HL-60/S4 treated with retinoic acid at 250 ng/mL for 4 days and 3 days (cell line): Measurements from ENCODE around the gene RCE1.

Experiments
- in situ Hi-C: fragments of 300-500 bp; cut with MboI; formaldehyde crosslinking; loops from 2 replicates; pipeline ENCODE4 v1.7.0; 2022; ENCODE audit warnings: low sequenced_read_pairs

The RCE1 gene

DNA sequence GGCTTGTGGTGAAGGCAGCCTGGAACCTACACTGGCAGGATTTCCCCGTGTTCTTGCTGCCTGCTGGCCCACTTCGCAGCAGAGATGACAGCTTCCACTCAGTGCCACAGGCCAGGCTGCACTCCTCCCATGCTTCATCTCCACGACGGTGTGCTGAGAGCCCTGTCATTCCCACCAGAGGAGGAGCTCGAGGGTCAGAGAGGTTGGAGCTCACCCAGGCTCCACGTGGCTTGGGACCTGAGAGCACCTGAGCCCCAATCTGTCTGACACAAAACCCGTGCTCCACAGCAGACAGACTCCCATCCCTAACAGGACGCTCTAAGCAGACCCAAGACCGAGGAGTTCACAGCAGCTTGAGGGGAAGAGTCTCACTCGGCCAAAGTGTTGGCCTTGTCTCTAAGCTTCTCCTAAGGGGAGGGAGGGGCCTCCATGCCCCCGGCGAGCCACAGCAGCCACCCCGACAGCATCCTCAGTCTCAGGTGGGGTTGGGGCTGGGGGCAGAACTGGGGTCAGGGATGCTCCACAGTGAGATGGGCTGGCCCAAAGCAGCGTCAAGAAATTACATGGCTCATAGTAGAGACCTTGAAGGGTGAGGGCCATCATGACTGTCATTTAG is 24.3 kb downstream of the RCE1 start:
- in situ Hi-C loops = no loop called here

DNA sequence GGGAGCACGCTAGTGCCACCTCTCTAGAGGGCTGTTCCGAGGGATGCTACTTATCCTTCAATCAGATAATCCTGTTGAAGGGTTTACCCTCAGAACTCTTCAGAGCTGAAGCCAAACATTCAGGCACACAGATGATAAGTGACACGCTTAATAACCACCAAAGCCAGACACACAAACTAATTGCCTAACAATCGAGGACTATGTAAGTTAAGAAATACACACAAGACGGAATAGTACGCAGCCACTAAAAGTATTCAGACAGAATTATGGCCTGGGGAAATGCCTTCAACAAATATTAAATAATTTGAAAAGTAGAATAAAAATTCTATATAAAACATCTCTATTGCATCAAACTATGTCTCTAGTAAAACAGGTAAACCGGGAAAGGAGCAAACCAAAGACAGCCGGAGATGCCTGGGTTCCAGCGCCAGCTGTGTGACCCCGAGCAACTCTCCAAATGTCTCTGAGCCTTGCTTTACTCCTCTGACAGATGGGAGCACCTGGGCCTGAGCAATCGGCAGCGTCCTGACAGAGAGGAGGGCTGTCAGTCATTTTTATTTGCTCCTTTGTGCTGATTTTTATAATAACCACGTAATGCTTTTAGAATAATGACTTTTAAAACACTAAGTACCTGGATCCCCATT is 25.0 kb downstream of the RCE1 start:
- in situ Hi-C loops = no loop called here

DNA sequence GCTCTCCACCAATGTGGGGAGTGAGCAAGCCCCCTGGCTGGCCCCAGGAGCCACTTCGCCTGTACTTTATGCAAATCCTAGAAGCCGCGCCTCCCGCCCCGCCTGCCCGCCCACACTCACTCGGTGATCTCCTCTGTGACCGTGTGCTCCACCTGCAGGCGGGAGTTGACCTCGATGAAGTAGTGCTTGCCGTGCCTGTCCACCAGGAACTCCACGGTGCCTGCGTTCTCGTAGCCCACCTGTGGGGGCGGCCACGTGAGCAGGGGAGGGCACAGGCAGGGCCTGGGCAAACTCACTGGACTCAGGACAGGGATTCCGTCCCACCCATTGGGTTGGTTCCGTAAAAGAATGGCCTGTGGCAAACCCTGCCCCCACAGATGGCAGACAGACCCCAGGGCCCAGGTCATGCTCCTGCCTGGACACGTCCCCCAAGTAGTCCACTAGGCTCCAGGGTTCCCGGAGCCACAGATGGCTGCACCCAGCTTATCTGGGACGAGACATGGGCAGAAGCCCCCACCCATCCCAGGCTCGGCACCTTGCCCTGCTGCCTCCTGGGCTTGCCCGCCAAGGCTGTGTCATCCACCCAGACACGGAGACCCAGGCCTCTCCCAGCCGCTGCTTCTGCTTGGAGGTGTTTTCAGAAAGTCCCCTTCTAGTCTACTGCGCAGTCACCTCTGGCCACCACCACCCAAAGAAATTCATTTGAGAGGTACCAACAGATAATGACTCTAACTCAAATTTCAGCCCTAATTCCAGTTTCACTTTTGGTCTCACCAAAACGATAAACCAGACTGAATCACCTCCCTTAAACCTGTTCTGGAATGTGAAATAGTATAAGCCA is 25.7 kb downstream of the RCE1 start:
- in situ Hi-C loops = no loop called here

DNA sequence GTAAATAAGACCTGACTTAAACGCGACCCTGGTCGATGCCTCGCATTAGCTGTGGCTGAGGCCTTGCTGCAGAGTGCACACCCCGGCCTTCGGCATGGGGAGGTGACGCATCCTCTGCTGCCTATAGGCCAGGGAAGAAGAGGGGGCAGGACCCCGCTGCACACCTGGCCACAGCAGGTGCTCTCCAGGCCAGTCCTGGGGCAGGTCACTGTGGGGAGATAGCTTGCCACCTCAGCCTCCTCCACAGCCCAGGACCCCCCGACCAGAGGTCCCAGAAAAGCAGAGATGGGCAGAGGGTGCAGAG is 26.3 kb downstream of the RCE1 start:
- in situ Hi-C loops = no loop called here

DNA sequence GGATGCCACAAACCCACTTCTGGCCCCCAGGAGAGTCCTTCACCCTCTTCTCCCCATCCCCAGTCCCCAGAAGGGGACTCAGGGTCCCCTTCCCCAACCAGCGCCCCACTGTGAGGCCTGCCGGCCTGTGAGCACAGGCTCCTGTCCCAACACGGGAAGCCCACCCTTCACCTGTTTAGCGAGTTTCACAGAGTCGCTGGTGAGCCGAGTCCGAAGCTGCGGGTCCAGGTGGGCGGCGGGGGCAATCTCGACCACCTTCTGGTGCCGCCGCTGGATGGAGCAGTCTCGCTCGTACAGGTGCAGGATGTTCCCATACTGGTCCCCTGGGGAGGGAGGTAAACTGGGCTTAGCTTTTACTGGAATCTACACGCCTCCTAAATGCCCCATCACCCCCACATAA is 26.9 kb downstream of the RCE1 start:
- in situ Hi-C loops = no loop called here

DNA sequence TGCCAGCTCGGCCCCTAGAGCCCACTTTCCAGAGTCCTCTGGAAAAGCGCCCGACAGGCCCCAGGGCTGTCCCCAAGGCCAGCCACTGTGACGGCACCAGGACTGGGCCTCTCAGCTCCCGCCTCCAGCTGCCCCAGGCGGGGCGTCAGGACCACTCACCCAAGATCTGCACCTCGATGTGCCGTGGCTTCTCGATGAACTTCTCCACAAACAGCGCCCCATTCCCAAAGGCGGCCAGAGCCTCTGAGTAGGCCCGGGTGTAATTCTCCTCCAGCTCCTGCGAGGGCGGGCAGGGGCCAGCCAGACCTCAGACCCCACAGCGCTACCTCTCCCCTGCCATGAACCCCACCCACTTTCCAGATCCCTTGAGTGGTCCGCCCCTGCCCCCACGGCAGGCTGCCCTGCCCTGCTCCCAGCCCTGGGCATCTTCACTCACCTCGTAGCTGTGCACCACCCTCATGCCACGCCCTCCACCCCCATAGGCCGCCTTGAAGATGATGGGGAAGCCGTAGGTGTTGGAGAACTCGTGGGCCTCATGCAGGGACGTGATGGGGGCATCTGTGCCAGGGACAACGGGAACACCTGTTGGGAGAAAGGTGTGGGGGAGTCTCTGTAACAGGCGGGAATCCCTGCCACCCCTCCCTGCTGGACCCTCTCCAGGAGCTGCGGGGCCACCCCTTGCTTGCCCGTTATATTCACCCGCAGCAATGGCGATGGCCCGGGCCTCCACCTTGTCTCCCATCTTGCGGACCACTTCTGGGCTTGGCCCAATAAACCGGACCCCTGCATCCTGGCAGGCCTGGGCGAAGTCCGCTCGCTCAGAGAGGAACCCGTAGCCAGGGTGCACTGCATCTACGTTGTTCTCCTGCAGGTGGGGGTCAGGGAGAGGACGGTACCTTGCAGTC is 27.6 kb downstream of the RCE1 start:
- in situ Hi-C loops = no loop called here

DNA sequence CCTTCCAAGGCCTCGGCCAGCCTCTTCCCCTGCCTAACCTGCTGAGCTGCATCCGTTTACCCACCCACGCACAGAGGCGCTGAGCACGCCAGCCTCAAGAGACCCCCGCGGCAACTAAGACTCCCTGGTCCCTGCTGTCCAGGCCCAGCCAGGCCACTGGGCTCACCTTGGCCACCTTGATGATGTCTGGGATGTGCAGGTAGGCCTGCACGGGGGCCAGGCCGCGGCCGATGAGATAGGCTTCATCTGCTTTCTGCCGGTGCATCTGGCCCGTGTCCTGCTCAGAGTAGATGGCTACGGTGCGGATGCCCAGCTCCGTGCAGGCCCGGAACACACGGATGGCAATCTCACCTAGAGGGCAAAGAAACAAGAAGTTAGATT is 28.3 kb downstream of the RCE1 start:
- in situ Hi-C loops = no loop called here

DNA sequence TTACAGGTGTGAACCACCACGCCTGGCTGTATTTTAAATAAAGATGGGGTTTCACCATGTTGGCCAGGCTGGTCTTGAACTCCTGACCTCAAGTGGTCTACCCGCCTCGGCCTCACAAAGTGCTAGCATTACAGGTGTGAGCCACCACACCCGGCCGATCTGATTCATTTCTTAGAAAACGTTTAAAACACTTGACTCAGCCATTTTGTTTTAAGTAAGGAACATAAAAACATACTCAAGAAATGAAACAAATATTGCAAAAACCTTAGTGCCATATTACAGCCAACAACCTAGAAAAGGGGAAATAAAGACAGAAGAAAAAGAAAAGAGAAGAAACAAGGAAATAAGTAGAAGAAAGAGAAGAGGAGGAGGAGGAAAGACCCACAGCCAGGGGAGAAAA is 31.0 kb downstream of the RCE1 start:
- in situ Hi-C loops = no loop called here

DNA sequence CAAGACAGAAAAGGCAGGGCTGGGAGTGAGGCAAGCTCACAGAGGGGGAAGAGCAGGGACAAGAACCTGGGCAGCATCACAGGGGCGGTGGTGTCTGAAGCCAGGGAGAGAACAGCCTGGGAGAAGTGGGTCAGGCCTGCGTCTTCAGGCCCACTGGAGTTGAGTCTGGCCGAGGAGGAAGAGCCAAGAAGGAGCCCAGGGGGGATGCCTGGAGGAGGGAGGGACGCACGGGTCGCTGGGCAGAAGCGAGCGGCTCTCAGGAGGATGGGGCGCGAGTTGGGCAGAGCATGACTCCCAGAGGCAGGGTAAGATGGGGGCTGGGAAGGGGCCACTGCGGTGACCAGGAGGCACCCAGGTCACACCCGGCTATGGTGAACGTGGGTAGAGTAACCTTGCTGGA is 32.1 kb downstream of the RCE1 start:
- in situ Hi-C loops = no loop called here

DNA sequence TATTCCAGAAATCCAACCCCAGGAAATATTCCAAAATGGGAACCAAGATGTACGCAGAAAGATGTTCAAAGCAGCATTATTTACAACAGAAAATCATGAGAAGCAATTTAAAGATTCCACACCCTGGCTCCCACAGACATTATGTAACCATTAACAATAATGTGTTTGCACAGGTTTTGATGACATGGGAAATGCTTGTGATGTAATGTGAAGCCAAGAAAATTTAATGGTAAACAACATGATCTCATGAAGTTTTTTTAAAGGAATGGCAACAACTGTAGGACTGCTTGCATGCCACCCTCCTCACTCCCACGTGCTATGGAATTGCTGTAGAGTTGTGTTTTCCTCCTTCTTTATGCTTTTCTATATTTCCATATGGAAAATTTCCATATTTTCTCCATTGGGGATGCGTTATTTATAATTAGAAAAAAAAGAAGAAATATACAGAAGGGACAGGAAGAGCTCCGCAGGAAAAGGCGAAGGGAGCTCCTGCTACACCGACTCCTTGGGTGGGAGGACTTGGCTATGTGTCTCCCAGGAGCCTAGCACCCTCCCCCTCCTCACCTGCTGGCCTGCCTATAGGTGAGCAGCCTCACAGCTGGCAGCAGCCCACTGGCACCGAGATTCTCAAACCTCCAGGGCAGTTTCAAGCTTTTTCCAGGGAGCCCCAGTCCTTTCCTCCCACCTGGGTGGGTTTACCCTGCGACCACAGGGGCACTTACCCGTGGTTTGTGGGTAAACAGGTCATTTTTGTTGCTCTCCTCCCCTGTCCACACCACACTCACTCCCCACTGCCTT is 34.5 kb downstream of the RCE1 start:
- in situ Hi-C loops = no loop called here

DNA sequence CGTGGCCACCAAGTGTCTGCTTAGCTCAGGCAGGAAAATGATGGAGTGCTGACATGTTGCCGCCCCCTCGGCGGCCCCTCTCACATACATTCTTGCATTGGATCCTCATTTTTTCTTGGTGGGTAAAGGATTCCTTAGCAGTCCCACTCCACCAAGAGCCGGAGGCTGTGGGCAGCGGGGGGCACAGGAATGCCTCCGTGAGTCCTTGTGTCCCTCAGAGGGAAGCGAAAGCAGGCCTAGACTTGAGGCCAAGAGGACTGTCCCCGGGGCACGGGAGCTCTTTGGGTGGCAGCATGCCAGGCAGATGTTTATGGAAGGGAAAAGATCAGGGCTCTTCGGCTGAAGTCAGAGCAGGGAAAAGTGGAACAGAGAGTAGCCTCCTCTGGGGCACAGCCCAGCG is 35.2 kb downstream of the RCE1 start:
- in situ Hi-C loops = no loop called here

DNA sequence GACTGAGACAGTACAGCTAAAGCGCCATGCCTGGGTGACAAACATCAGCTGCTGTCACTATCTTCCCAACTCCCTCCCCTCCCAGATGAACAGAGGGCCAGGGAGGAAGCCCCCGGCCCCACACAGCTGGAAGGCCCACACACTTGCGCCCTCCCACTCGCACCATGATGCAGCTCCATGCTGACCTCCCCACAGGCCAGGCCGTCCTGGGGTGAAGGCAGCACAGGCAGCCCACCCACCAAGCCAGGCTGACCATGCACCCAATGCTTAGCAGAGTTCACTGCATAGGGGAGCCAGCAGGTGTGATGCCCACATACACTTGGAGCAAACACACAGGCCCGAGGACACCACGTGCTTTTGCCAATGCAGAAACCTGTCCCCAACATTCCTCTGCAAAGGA is 35.8 kb downstream of the RCE1 start:
- in situ Hi-C loops = no loop called here

DNA sequence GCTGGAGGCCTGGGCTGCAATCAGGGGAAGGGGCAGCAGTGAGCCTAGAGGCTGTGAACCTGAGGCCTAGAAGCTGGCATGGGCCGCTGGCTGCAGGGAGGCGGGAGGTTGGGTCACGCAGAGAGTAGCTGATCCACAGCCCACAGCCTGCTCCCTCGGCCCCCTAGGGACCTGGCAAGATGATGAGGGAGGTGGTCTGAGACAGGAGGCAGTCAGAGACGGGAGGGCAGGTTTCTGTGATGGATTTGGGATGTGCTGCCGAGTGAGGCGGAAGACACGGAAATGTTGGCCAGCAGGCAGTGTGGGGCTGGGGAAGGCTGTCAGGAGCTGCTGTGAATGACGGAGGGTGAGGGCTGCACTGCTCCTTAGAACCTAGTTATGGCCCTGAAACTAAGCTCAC is 36.3 kb downstream of the RCE1 start:
- in situ Hi-C loops = no loop called here

DNA sequence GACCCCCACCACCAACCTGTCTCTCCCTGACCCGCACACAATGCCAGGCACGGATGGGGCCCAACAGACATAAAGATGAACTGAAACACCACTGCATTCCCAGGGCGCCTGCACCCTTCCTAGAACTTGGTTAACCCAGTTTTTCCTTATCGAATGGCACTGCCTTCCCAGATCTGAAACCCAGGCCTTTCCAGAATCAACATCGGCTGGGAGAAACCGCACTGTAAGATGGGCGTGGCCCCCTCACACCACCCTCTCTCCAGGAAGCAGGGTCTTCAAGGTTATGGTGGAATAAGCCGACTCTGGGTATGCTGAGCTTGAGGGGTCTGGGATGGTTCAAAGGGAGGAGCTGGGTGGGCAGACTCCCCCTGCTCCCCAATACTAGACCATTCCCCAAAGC is 36.8 kb downstream of the RCE1 start:
- in situ Hi-C loops = no loop called here

DNA sequence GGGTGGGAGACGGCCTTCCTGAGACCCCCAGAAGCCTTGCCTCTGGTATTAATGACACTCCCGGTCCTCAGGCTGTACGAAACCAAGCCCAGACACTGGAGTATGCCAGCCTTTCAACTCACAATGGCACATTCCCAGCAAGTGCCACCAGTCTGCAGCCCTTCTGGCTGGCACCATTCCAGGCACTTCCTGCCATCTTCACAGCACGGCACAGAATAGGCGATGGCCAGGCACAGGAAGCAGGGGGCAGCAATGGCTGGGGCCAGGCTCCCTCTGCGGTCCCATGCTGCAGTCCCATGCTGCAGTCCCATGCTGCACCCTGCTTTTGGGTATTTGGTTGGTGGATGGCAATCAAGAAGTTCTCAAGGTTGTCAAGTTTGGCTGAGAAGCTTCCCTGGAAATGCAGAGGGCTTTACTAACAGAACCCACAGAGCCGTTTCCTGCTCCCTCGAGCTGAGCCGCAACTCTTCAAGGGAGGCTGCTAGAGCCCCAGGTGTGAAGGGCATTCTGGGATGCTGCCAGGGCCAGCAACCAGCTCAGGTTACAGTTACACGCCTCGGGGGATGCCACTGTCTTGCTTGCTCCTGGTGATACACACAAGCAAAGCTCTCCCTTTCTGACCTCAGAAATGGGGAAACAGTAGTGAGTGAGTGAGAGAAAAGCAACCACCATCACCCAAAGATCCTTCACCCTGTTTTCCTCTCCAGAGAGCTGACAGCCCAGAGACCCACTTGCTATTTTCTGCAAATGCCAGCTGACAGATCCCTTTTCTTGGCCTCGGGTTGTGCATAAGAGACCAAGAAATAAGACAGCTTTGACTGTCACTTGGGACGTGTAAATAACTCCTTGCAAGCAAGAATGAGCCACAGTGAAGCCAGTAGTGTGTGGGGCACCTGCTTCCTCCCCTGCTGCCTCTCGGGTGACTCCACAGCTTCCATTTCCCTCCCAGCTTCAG is 37.5 kb downstream of the RCE1 start:
- in situ Hi-C loops = no loop called here

DNA sequence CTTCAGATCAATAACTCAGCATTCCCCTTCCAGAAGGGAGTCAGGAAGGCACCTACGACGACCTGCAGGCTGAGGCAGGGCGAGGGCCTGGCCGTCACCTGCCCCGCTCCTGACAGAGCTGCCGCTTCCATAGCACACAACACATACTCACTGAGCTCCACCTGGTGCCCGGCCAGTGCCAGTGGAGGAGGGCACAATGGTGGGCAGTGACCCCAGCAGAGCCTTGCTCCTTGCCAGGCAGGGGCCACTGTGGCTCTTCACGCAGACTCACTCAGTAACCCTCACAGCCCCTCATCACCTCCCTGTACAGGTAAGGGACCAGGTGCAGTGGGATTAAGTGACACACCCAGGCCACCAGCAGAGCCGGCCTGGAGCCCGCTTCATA is 38.2 kb downstream of the RCE1 start:
- in situ Hi-C loops = no loop called here

DNA sequence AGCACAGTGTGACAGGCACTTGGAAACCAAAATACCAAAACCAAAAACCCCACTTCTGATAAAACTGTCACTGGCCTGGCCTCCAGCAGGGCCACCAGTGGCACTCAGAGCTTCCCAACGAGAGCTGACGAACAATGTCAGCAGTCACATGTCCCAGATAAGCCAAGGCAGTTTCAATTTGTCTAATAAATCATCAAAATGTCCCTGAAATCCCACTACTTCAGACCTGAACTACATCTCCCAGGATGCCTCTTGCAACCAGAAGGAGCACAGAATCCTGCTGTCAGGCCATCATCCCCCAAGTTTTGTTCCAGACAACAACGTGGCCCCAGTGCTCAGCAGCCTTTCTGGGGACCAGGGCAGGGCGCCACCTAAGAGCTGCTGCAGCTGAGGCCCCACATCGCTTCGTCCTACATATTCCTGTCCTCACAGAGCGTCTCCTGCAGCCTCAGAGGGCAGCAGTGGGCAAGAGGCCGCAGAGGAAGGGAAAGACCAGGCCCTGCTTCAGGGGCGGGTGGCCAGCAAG is 38.7 kb downstream of the RCE1 start:
- in situ Hi-C loops = no loop called here

DNA sequence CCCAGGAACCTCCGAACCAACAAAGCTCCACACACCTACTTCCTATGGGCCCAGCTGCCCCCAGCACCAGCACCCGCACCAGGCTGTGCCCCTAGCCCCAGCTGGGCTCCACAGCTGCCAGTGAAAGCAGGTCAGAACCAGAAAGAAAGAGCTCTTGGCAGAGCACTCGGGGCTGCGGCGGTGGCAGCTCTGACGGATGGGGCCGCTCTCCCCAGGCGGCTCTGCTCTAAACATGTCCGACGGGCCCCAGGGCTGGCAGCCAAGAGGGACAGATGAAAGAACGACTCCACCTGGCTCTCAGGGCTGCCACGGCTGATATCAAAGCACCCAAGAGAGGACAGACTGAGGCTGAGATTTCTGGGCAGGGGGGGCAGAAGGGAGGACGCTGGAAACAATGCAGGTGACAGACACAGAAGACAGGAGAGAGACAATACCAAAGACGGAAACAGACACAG is 39.3 kb downstream of the RCE1 start:
- in situ Hi-C loops = no loop called here
